Loucy (cell line): ENCODE results near the gene ASPSCR1.

ENCODE experiments used
- CTCF ChIP-seq: fragments of 200-600 bp; sonication (generic); conservative IDR thresholded peaks from 2 replicates; pipeline ENCODE4 v1.5.1; 2014; ENCODE audit warnings: mild to moderate bottlenecking, antibody characterized with exemption, low read length
- EZH2phosphoT487 ChIP-seq: fragments of 200-600 bp; IDR thresholded peaks from 2 replicates; pipeline ENCODE4 v1.6.1; 2018; ENCODE audit warnings: antibody characterized with exemption, mild to moderate bottlenecking, moderate library complexity, borderline replicate concordance

- TF ChIP-seq CTCF (no peak), EZH2phosphoT487 (no peak)
Measured at GRCh38 chr17:82055023-82055964, 77.9 kb downstream of the ASPSCR1 start.
